Measurements from ENCODE around the gene SMS.

The SMS gene

GRCh38 chrX:21940356-21940829 is at the start of gene SMS:
Gene SMS (plus strand): TSS chrX:21940709. CDS start chrX:21940825, 116 bp downstream.
- POLR2A ChIA-PET = no interaction called here
- DNase-seq (ENCODE audit: extremely low spot score) = peak; percentile 72
- TF ChIP-seq, protein P1, sequence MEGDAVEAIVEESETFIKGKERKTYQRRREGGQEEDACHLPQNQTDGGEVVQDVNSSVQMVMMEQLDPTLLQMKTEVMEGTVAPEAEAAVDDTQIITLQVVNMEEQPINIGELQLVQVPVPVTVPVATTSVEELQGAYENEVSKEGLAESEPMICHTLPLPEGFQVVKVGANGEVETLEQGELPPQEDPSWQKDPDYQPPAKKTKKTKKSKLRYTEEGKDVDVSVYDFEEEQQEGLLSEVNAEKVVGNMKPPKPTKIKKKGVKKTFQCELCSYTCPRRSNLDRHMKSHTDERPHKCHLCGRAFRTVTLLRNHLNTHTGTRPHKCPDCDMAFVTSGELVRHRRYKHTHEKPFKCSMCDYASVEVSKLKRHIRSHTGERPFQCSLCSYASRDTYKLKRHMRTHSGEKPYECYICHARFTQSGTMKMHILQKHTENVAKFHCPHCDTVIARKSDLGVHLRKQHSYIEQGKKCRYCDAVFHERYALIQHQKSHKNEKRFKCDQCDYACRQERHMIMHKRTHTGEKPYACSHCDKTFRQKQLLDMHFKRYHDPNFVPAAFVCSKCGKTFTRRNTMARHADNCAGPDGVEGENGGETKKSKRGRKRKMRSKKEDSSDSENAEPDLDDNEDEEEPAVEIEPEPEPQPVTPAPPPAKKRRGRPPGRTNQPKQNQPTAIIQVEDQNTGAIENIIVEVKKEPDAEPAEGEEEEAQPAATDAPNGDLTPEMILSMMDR (IDR thresholded peaks at IDR 0.05; ENCODE audit: control extremely low read depth, extremely low read depth, low read depth, missing control alignments) = no peak
- CTCF ChIA-PET = interaction anchor here (1.1 kb wide), 1 partner anchor 45 kb away, joined by 3 read pairs; no protein-coding TSS in a partner anchor

DNA sequence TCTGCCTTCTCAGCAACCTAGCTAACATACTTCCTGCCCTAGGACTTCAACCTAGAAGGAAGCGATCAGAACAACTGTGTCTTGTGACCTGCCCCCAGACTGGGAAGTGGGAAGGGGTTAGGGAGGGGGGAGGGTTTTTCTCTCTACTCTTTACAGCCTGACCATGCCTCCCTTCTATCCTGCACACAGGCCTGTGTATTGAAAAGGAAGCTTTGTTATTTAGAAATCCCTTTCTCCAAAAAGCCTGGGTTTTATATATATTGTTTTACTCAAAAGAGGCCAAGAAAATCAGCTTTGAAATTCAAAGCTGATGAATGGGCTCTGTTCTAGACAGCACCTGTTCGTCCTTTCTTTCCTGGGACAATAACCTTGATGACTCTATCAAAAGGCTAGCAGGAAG is 35.2 kb upstream of the SMS start:
- TF ChIP-seq, protein P1 (IDR thresholded peaks at IDR 0.05; ENCODE audit: control extremely low read depth, extremely low read depth, low read depth, missing control alignments) = no peak
- CTCF ChIA-PET = no interaction called here
- POLR2A ChIA-PET = no interaction called here
- no peak for DNase-seq (ENCODE audit: extremely low spot score)

GRCh38 chrX:21905953-21906352 is 34.6 kb upstream of the SMS start:
- no peak for DNase-seq (ENCODE audit: extremely low spot score)
- CTCF ChIA-PET = no interaction called here
- POLR2A ChIA-PET = no interaction called here

GRCh38 chrX:21907260-21907659 is 33.2 kb upstream of the SMS start:
- CTCF ChIA-PET = no interaction called here
- TF ChIP-seq, protein P1 (IDR thresholded peaks at IDR 0.05; ENCODE audit: control extremely low read depth, extremely low read depth, low read depth, missing control alignments) = no peak
- POLR2A ChIA-PET = interaction anchor here (0.7 kb wide), 1 partner anchor 37 kb away, joined by 4 read pairs; no protein-coding TSS in a partner anchor
- no peak for DNase-seq (ENCODE audit: extremely low spot score)

More at GRCh38 chrX:21905953-21906352, 34.6 kb upstream of the SMS start:
- TF ChIP-seq, protein P1 (IDR thresholded peaks at IDR 0.05; ENCODE audit: control extremely low read depth, extremely low read depth, low read depth, missing control alignments) = no peak

DNA sequence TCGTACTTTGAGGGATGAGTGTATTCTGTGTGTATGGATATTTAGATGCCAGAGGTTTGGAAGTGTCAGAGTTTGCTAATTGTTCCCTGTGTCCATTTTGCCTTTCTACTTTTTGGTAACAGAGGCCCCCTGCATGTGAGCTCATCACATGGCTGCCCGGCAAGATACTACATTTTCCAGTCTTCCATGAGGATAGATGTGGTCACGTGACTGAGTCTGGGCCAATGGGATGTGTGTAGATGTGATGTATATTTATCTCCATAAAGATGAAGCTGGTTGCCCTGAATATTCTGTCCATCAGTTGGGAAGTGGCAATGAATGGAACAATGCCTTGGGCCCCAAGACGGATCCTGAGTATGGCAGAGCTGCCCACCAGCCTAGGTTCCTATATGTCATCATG is 29.0 kb upstream of the SMS start:
- CTCF ChIA-PET = no interaction called here
- no peak for DNase-seq (ENCODE audit: extremely low spot score)
- TF ChIP-seq, protein P1 (IDR thresholded peaks at IDR 0.05; ENCODE audit: control extremely low read depth, extremely low read depth, low read depth, missing control alignments) = no peak
- POLR2A ChIA-PET = no interaction called here

DNA sequence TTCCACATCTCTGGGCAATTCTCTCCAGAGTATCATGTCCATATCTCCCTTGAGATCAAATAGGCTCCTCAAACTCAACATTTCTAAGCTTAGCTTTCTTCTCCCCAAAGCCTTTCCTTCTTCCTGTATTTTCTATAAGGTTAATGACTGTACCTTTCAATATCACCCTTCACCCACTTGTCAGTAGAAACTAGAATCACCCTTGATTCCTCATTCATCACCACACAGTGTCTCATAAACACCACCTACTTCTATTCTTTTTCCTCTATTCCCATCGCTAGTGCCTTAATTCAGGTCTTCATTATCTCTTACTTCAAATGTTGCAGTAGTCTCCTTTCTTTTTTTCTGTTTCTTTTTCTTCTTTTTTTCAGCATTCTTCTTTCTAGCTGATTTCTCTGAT is 28.3 kb upstream of the SMS start:
- TF ChIP-seq, protein P1 (IDR thresholded peaks at IDR 0.05; ENCODE audit: control extremely low read depth, extremely low read depth, low read depth, missing control alignments) = no peak
- ChIA-PET CTCF (no interaction called here), POLR2A (no interaction called here)
- no peak for DNase-seq (ENCODE audit: extremely low spot score)

DNA sequence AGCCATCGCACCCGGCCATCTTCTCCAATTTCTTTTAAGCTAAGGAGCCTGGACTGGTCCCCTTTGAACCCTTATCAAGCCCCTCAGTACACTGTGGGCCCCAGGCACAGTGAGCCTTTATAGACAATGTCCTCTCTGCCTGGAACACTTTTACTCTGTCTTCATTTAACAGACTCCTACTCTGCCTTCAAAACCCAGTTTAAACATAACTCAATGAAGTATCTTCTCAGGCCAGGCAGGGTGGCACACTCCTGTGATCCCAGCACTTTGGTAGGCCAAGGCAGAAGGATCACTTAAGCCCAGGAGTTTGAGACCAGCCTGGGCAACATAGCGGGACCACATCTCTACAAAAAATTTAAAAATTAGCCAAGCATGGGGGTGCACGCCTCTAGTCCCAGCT is 27.5 kb upstream of the SMS start:
- TF ChIP-seq, protein P1 (IDR thresholded peaks at IDR 0.05; ENCODE audit: control extremely low read depth, extremely low read depth, low read depth, missing control alignments) = no peak
- CTCF ChIA-PET = no interaction called here
- no peak for DNase-seq (ENCODE audit: extremely low spot score)
- POLR2A ChIA-PET = no interaction called here
